SK-N-SH treated with all-trans-retinoic acid at 6 μM for 48 hours (cell line): ENCODE results near the gene MPG.
"Not testable (repeated sequence)": the region's sequence is repeated elsewhere in the genome, so short reads cannot be mapped to it uniquely, and the experiment has no call there.

Source experiments
- ATAC-seq: fragments of 200-7000 bp; cut with Tn5 transposase; 3 replicates; pipeline ENCODE4 v1.9.1; 2020; ENCODE audit warnings: mild to moderate bottlenecking, moderate library complexity
- ARNTL ChIP-seq: fragments of 450-650 bp; formaldehyde crosslinking; IDR thresholded peaks from 2 replicates; pipeline ENCODE4 v1.5.0; 2020; ENCODE audit warnings: low read depth, mild to moderate bottlenecking, moderate library complexity, borderline replicate concordance
- BACH2 ChIP-seq: fragments of 250-450 bp; sonication (Bioruptor Pico); IDR thresholded peaks from 2 replicates; pipeline ENCODE4 v1.9.0; 2021; ENCODE audit warnings: mild to moderate bottlenecking, borderline replicate concordance
- CREB5 ChIP-seq: fragments of 250-450 bp; sonication (Bioruptor Pico); IDR thresholded peaks from 2 replicates; pipeline ENCODE4 v1.5.1; 2020; ENCODE audit warnings: low read depth, mild to moderate bottlenecking, moderate library complexity
- CSRNP3 ChIP-seq: fragments of 250-450 bp; sonication (Bioruptor Pico); IDR thresholded peaks from 2 replicates; pipeline ENCODE4 v1.5.1; 2021; ENCODE audit warnings: mild to moderate bottlenecking, moderate library complexity
- ESRRG ChIP-seq: fragments of 250-450 bp; sonication (Bioruptor Pico); IDR thresholded peaks from 2 replicates; pipeline ENCODE4 v1.6.1; 2021; ENCODE audit warnings: mild to moderate bottlenecking
- GLIS3 ChIP-seq: fragments of 250-450 bp; sonication (Bioruptor Pico); IDR thresholded peaks from 2 replicates; pipeline ENCODE4 v1.5.0; 2020; ENCODE audit warnings: mild to moderate bottlenecking, moderate library complexity
- ISL1 ChIP-seq: fragments of 250-450 bp; sonication (Bioruptor Pico); IDR thresholded peaks from 2 replicates; pipeline ENCODE4 v2.1.2; 2022; ENCODE audit warnings: mild to moderate bottlenecking, moderate library complexity
- OSR1 ChIP-seq: fragments of 250-450 bp; sonication (Bioruptor Pico); IDR thresholded peaks from 2 replicates; pipeline ENCODE4 v1.8.0; 2022; ENCODE audit warnings: moderate library complexity, mild to moderate bottlenecking, inconsistent platforms
- PATZ1 ChIP-seq: fragments of 250-450 bp; sonication (Bioruptor Pico); IDR thresholded peaks from 2 replicates; pipeline ENCODE4 v1.8.0; 2020; ENCODE audit warnings: mild to moderate bottlenecking, moderate library complexity, borderline replicate concordance
- POU6F1 ChIP-seq: fragments of 250-450 bp; sonication (Bioruptor Pico); IDR thresholded peaks from 2 replicates; pipeline ENCODE4 v1.8.0; 2021; ENCODE audit warnings: low read depth, mild to moderate bottlenecking, moderate library complexity, borderline replicate concordance
- RARB ChIP-seq: fragments of 250-450 bp; sonication (Bioruptor Pico); IDR thresholded peaks from 2 replicates; pipeline ENCODE4 v1.8.0; 2021; ENCODE audit warnings: mild to moderate bottlenecking, moderate library complexity
- SNAI2 ChIP-seq: fragments of 250-450 bp; sonication (Bioruptor Pico); IDR thresholded peaks from 2 replicates; pipeline ENCODE4 v1.5.0; 2020; ENCODE audit warnings: mild to moderate bottlenecking, moderate library complexity
- TCF4 ChIP-seq: fragments of 250-450 bp; sonication (Bioruptor Pico); IDR thresholded peaks from 2 replicates; pipeline ENCODE4 v1.8.0; 2021; ENCODE audit warnings: mild to moderate bottlenecking, moderate library complexity, borderline replicate concordance
- TOX ChIP-seq: fragments of 250-450 bp; sonication (Bioruptor Pico); IDR thresholded peaks from 2 replicates; pipeline ENCODE4 v1.8.0; 2021; ENCODE audit warnings: mild to moderate bottlenecking, moderate library complexity, borderline replicate concordance
- TSHZ2 ChIP-seq: fragments of 250-450 bp; sonication (Bioruptor Pico); IDR thresholded peaks from 2 replicates; pipeline ENCODE4 v1.5.0; 2020; ENCODE audit warnings: mild to moderate bottlenecking, moderate library complexity
- ZC3H10 ChIP-seq: fragments of 250-450 bp; sonication (Bioruptor Pico); IDR thresholded peaks from 2 replicates; pipeline ENCODE4 v1.5.1; 2021; ENCODE audit warnings: mild to moderate bottlenecking, moderate library complexity
- ZFP3 ChIP-seq: fragments of 250-450 bp; sonication (Bioruptor Pico); IDR thresholded peaks from 2 replicates; pipeline ENCODE4 v1.5.0; 2020; ENCODE audit warnings: mild to moderate bottlenecking, moderate library complexity
- ZFP30 ChIP-seq: fragments of 450-650 bp; formaldehyde crosslinking; IDR thresholded peaks from 2 replicates; pipeline ENCODE4 v1.5.0; 2022; ENCODE audit warnings: mild to moderate bottlenecking, moderate library complexity
- ZNF565 ChIP-seq: fragments of 450-650 bp; formaldehyde crosslinking; conservative IDR thresholded peaks from 2 replicates; pipeline ENCODE4 v1.5.0; 2020; ENCODE audit warnings: low read depth, mild to moderate bottlenecking, moderate library complexity
- ZNF8 ChIP-seq: fragments of 450-650 bp; formaldehyde crosslinking; IDR thresholded peaks from 2 replicates; pipeline ENCODE4 v1.5.0; 2020; ENCODE audit warnings: mild to moderate bottlenecking, moderate library complexity

MPG gene

GRCh38 chr16:45454-45853 lies 32.6 kb upstream of the MPG start:
- TF ChIP-seq ZFP3 (CRISPR knock-in tag) = no peak
- no peak for TF ChIP-seq ISL1 (CRISPR knock-in tag)
- TF ChIP-seq POU6F1 = no peak
- no peak for TF ChIP-seq ARNTL (CRISPR knock-in tag)
- TF ChIP-seq ZNF565 (CRISPR knock-in tag) = no peak
- TF ChIP-seq TCF4 = no peak
- TF ChIP-seq TSHZ2 (CRISPR knock-in tag) = no peak
- no peak for TF ChIP-seq CREB5 (CRISPR knock-in tag)
- TF ChIP-seq CSRNP3 (CRISPR knock-in tag) = no peak
- TF ChIP-seq TOX (CRISPR knock-in tag) = no peak
- TF ChIP-seq SNAI2 (CRISPR knock-in tag) = no peak
- TF ChIP-seq ZNF8 (CRISPR knock-in tag) = no peak

GRCh38 chr16:46510-46909 lies 31.5 kb upstream of the MPG start:
- ATAC-seq = not testable (repeated sequence)

More at GRCh38 chr16:45454-45853, 32.6 kb upstream of the MPG start:
- no peak for ATAC-seq

- ATAC-seq = no peak
- TF ChIP-seq OSR1 (no peak), ZC3H10 (no peak), ESRRG (CRISPR knock-in tag) (no peak), POU6F1 (no peak), ARNTL (CRISPR knock-in tag) (no peak), TOX (CRISPR knock-in tag) (no peak), PATZ1 (CRISPR knock-in tag) (no peak), RARB (CRISPR knock-in tag) (no peak), ZNF8 (CRISPR knock-in tag) (no peak), SNAI2 (CRISPR knock-in tag) (no peak), GLIS3 (CRISPR knock-in tag) (no peak), CREB5 (CRISPR knock-in tag) (no peak), TCF4 (no peak), ISL1 (CRISPR knock-in tag) (no peak), ZFP30 (CRISPR knock-in tag) (no peak), CSRNP3 (CRISPR knock-in tag) (no peak), TSHZ2 (CRISPR knock-in tag) (no peak), ZFP3 (CRISPR knock-in tag) (no peak), BACH2 (CRISPR knock-in tag) (no peak)
These were observed 30.8 kb upstream of the MPG start for GRCh38 chr16:47234-47633.
